H9 (cell line): ENCODE results near the gene LYPD1. TPM values are rescaled to one million over a fixed set of nuclear protein-coding genes. Genes with fewer than 3 reads are reported as not detected.

Experiments
- DNase-seq: peaks from one replicate; pipeline ENCODE4 v3.0.0-alpha.2; 2017
- H2AFZ ChIP-seq: one replicate; pipeline ENCODE4 v1.6.1; 2013; ENCODE audit warnings: mild to moderate bottlenecking, low read length, control low read depth, moderate library complexity
- H2AK5ac ChIP-seq: 2 replicates; pipeline ENCODE4 v1.6.1; 2013; ENCODE audit warnings: low read length, control low read depth, mixed read lengths; ENCODE audit not compliant: insufficient read length
- H2BK120ac ChIP-seq: one replicate; pipeline ENCODE4 v1.6.1; 2013; ENCODE audit warnings: low read depth, mild to moderate bottlenecking, low read length, control low read depth, inconsistent platforms; ENCODE audit not compliant: poor library complexity, severe bottlenecking
- H2BK12ac ChIP-seq: 2 replicates; pipeline ENCODE4 v1.6.1; 2013; ENCODE audit warnings: low read length, control low read depth, mixed read lengths, low read depth; ENCODE audit not compliant: insufficient read length
- H2BK15ac ChIP-seq: 2 replicates; pipeline ENCODE4 v1.6.1; 2013; ENCODE audit warnings: low read depth, low read length, control low read depth
- H2BK20ac ChIP-seq: one replicate; pipeline ENCODE4 v1.6.1; 2013; ENCODE audit warnings: low read depth, mild to moderate bottlenecking, low read length, control low read depth, inconsistent platforms; ENCODE audit not compliant: poor library complexity, severe bottlenecking
- H2BK5ac ChIP-seq: 2 replicates; pipeline ENCODE4 v1.6.1; 2013; ENCODE audit warnings: low read length, control low read depth, mixed read lengths; ENCODE audit not compliant: insufficient read length
- H3K14ac ChIP-seq: 2 replicates; pipeline ENCODE4 v1.6.1; 2013; ENCODE audit warnings: low read length, control low read depth; ENCODE audit not compliant: insufficient read depth
- H3K18ac ChIP-seq: 2 replicates; pipeline ENCODE4 v1.6.1; 2013; ENCODE audit warnings: low read depth, mild to moderate bottlenecking, mixed read lengths, low read length, control low read depth; ENCODE audit not compliant: insufficient read length
- H3K23ac ChIP-seq: 2 replicates; pipeline ENCODE4 v1.6.1; 2013; ENCODE audit warnings: low read length, control low read depth, mixed read lengths, low read depth; ENCODE audit not compliant: insufficient read length
- H3K23me2 ChIP-seq: 2 replicates; pipeline ENCODE4 v1.6.1; 2013; ENCODE audit warnings: low read depth, mild to moderate bottlenecking, mixed read lengths, low read length, control low read depth; ENCODE audit not compliant: insufficient read length, poor library complexity, severe bottlenecking
- H3K27ac ChIP-seq: 2 replicates; pipeline ENCODE4 v1.5.1; 2013; ENCODE audit warnings: low read length, control low read depth, mixed read lengths, low read depth; ENCODE audit not compliant: insufficient read length
- H3K27me3 ChIP-seq: 2 replicates; pipeline ENCODE4 v1.6.1; 2013; ENCODE audit warnings: low read length, control low read depth, inconsistent platforms; ENCODE audit not compliant: insufficient read depth
- H3K4ac ChIP-seq: 2 replicates; pipeline ENCODE4 v1.6.1; 2013; ENCODE audit warnings: low read depth, mild to moderate bottlenecking, control low read depth, inconsistent platforms, low read length, moderate library complexity
- H3K4me1 ChIP-seq: 2 replicates; pipeline ENCODE4 v1.6.1; 2013; ENCODE audit warnings: low read length, control low read depth, inconsistent platforms; ENCODE audit not compliant: insufficient read depth
- H3K4me2 ChIP-seq: 2 replicates; pipeline ENCODE4 v1.6.1; 2013; ENCODE audit warnings: low read length, control low read depth, mixed read lengths; ENCODE audit not compliant: insufficient read length, insufficient read depth
- H3K56ac ChIP-seq: 2 replicates; pipeline ENCODE4 v1.6.1; 2013; ENCODE audit warnings: low read depth, mild to moderate bottlenecking, mixed read lengths, low read length, control low read depth; ENCODE audit not compliant: insufficient read length
- H3K79me1 ChIP-seq: 2 replicates; pipeline ENCODE4 v1.6.1; 2013; ENCODE audit warnings: low read depth, mild to moderate bottlenecking, moderate library complexity, low read length, control low read depth, inconsistent platforms; ENCODE audit not compliant: insufficient read depth, poor library complexity, severe bottlenecking
- H3K79me2 ChIP-seq: 2 replicates; pipeline ENCODE4 v1.6.1; 2013; ENCODE audit warnings: low read length, control low read depth, inconsistent platforms; ENCODE audit not compliant: insufficient read depth
- H3K9ac ChIP-seq: 2 replicates; pipeline ENCODE4 v1.6.1; 2013; ENCODE audit warnings: low read length, control low read depth, mixed read lengths; ENCODE audit not compliant: insufficient read length; ENCODE audit errors: extremely low read depth
- H3K9me3 ChIP-seq: one replicate; pipeline ENCODE4 v1.6.1; 2013; ENCODE audit warnings: low read depth, low read length, inconsistent platforms; ENCODE audit not compliant: control insufficient read depth
- H3T11ph ChIP-seq: one replicate; pipeline ENCODE4 v1.6.1; 2013; ENCODE audit warnings: mild to moderate bottlenecking, low read length, control low read depth, inconsistent platforms
- H4K20me1 ChIP-seq: one replicate; pipeline ENCODE4 v1.6.1; 2013; ENCODE audit not compliant: control insufficient read depth, insufficient read length, insufficient read depth
- H4K5ac ChIP-seq: 2 replicates; pipeline ENCODE4 v1.6.1; 2013; ENCODE audit warnings: low read depth, mild to moderate bottlenecking, mixed read lengths, low read length, control low read depth; ENCODE audit not compliant: insufficient read length
- H4K8ac ChIP-seq: replicated peaks from 2 replicates; pipeline ENCODE4 v1.6.1; 2013; ENCODE audit warnings: low read length, control low read depth, mixed read lengths, low read depth; ENCODE audit not compliant: insufficient read length
- H4K91ac ChIP-seq: 2 replicates; pipeline ENCODE4 v1.6.1; 2013; ENCODE audit warnings: low read depth, mild to moderate bottlenecking, moderate library complexity, mixed read lengths, low read length, control low read depth; ENCODE audit not compliant: insufficient read length
- H3K27ac Mint-ChIP-seq, 3 experiments: 2 replicates in 2 of 3; 3 replicates in 1 of 3; pipeline ENCODE4 v1.8.0; 2020 to 2021; ENCODE audit warnings: mixed read lengths in 3 of 3, mild to moderate bottlenecking in 1 of 3, moderate library complexity in 1 of 3
- H3K27me3 Mint-ChIP-seq: 2 replicates; pipeline ENCODE4 v1.8.0; 2021; ENCODE audit warnings: low read depth, mild to moderate bottlenecking, moderate library complexity, mixed read lengths
- H3K36me3 Mint-ChIP-seq, 3 experiments: 2 replicates in 2 of 3; 3 replicates in 1 of 3; pipeline ENCODE4 v1.8.0; 2020 to 2021; ENCODE audit warnings: low read depth in 3 of 3, mixed read lengths in 3 of 3; ENCODE audit not compliant: insufficient read depth in 1 of 3
- H3K4me1 Mint-ChIP-seq, 2 experiments: 2 replicates each; pipeline ENCODE4 v1.8.0; 2020; ENCODE audit warnings: mixed read lengths in 2 of 2
- H3K4me3 Mint-ChIP-seq, 2 experiments: 2 replicates in 1 of 2; 3 replicates in 1 of 2; pipeline ENCODE4 v1.8.0; 2020 to 2021; ENCODE audit warnings: mild to moderate bottlenecking in 2 of 2, mixed read lengths in 2 of 2, moderate library complexity in 1 of 2
- H3K9me3 Mint-ChIP-seq, 2 experiments: 2 replicates in 1 of 2; 3 replicates in 1 of 2; pipeline ENCODE4 v1.8.0; 2020; ENCODE audit warnings: mild to moderate bottlenecking in 2 of 2, mixed read lengths in 2 of 2, moderate library complexity in 1 of 2
- CTCF ChIP-seq: fragments of 200-600 bp; sonication (generic); conservative IDR thresholded peaks from 3 replicates; pipeline ENCODE4 v1.8.0; 2021; ENCODE audit warnings: antibody characterized with exemption, mild to moderate bottlenecking
- WGBS: extraction: QIAGEN DNeasy Blood & Tissue Kit; methylation state at CpG from one replicate; pipeline ENCODE4 v1.1.7; 2013; ENCODE audit warnings: missing lambda C conversion rate, low lambda C conversion rate, mixed read lengths; ENCODE audit not compliant: insufficient read length; ENCODE audit errors: extremely low coverage; 5-methylcytosine and 5-hydroxymethylcytosine counted together
- total RNA-seq: library from RNA; stranded (reverse); gene quantifications from 2 replicates; pipeline ENCODE4 v1.2.1, GENCODE V29; 2021

LYPD1 gene
- total RNA-seq, 1 experiment from 2014 or later = 10.6 TPM

GRCh38 chr2:132670496-132671150 lies 618 bp upstream of the LYPD1 start:
- Histone ChIP-seq H2BK15ac (no peak overlapping the region), H3K56ac (no peak overlapping the region), H3K4me2 (peak overlapping the region; percentile 87), H3K4ac (no peak overlapping the region), H3K27me3 (peaks cover 23% of the 10 kb centered on the region; the same call in 1 of the 2 replicates), H3K4me1 (no peaks in the 10 kb centered on the region), H2BK5ac (no peak overlapping the region), H2AK5ac (no peak overlapping the region), H3T11ph (no peak overlapping the region), H2BK20ac (no peak overlapping the region), H3K9me3 (no peaks in the 10 kb centered on the region), H2BK120ac (no peak overlapping the region), H4K20me1 (no peaks in the 10 kb centered on the region), H4K8ac (no peak overlapping the region), H3K23ac (no peak overlapping the region), H3K79me1 (no peaks in the 10 kb centered on the region), H2BK12ac (no peak overlapping the region), H4K91ac (no peak overlapping the region), H4K5ac (no peak overlapping the region), H3K27ac (no peak overlapping the region), H3K79me2 (no peaks in the 10 kb centered on the region), H3K23me2 (peaks cover 30% of the 10 kb centered on the region), H3K9ac (no peak overlapping the region), H2AFZ (no peak overlapping the region), H3K18ac (no peak overlapping the region), H3K14ac (no peak overlapping the region; the same call in 1 of the 2 replicates)
- peaks cover 73% of the 10 kb centered on the region for H3K27me3 Mint-ChIP-seq
- WGBS = no CpG with 5 or more reads among the region's 44 CpGs
- no peak for TF ChIP-seq CTCF
- H3K4me3 Mint-ChIP-seq = peak overlapping the region; percentile 77 to 93
- H3K4me1 Mint-ChIP-seq = peaks cover 15 to 16% of the 10 kb centered on the region in 2 experiments
- H3K9me3 Mint-ChIP-seq = peaks cover 0 to 2% of the 10 kb centered on the region in 2 experiments; a peak in 2 of 5 replicates
- H3K36me3 Mint-ChIP-seq = no peaks in the 10 kb centered on the region; a peak in 1 of 7 replicates
- H3K27ac Mint-ChIP-seq = peak overlapping the region in 1 of 3 experiments; percentile 95; a peak in 1 of 7 replicates
- DNase-seq = no peak
